Anterior cingulate cortex (tissue), 58 donors: ENCODE measurements around the gene CSMD2.
"Not testable (repeated sequence)": the region's sequence is repeated elsewhere in the genome, so short reads cannot be mapped to it uniquely, and the experiment has no call there.

ENCODE experiments used
- DNase-seq, 58 donors: peaks; one replicate each; lab custom pipeline; 2025; lab: John Stamatoyannopoulos, UW

Gene CSMD2

GRCh38 chr1:33560680-33561079, 604.4 kb downstream of the CSMD2 start:
- DNase-seq, result no peak

DNA sequence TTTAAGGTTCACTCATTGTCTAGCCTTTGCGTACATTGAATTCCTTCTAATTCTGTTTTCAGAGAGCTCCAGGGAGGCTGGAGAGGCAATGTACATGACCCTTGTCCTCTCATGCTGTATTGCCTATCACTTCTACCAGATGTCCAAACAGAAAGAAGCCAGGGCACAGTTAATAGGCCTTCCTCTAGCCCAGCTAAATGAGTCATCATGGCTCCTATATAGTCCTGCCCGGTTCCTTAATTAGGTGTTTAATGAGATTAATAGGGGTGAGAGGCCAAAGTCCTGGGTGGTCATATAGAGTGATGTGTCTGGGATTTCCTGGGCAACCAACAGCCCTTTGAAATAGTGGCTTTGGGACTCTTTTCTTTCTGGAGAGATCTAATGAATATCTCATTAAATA, 616.3 kb downstream of the CSMD2 start:
- no peak for DNase-seq

DNA sequence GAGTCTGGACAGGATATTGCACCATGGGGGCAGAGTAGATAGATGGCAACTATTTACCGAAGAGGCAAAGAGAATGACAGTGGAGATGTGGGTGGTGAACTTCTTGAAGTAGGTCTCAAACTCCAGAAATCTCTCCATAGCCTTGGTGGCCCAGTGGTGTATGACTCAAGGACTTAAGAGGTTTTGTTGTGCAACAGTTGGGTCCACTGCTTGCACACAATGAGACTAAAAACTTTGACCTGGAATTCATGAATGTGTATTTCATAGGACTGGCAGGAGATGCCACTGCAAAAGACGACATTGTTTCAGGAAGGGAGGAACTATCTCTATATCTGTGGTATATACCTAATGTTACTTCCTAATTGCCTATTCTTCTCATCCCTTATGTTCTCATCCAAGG, 616.7 kb downstream of the CSMD2 start:
- no peak for DNase-seq

DNA sequence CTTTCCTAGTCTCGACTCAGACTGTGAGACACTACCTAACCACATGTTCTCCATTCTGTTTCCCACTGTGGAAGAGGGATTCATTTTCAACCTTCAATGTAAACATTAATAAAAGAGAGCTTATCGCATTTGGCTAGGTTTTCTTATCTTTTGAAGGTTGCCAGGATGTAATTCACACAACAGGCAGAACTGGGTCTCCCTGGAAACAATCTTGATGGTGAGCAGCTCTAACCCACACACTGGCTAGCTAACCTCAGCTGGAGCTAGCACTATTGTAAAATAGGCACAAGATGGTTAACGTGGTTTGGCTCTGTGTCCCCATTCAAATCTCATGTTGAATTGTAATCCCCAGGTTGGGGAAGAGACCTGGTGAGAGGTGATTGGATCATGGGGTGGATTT, 617.5 kb downstream of the CSMD2 start:
- no peak for DNase-seq

DNA sequence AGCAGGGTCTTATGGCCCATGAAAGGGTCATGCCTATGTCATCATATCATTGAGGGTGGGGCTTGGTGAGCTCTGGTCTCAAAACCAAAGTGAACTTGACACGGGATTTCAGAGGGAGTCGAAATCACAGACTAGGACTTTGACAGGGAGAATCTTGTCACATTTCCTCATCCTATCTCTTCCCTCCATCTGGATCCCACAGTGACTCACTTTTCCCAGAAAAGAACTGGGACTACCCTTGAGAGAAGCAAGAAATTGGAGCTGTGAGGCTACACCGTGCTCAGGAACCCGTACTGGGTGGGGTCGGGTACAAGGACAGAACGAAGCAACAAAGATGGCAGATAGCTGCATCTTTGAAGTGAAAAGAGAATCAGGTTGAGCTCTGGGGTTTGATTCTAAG, 623.1 kb downstream of the CSMD2 start:
- DNase-seq, result no peak

DNA sequence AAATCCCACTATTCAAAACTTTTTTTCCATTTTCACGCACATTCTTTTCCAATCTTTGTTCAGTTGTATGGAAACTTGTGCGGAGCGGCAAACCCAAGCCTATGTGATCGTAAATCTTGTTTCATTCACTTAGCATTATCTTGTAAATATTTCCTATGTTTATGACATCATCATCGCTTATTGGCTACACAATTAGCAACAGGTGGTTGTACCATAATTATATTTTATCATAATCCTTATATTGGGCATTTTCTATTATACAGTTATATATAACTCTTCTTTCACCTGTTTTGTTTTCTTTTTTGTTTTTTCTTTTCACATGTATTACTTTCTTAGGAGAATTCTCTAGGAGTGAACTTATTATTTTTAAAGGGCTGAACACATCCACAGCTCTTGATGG, 627.1 kb downstream of the CSMD2 start:
- no peak for DNase-seq

DNA sequence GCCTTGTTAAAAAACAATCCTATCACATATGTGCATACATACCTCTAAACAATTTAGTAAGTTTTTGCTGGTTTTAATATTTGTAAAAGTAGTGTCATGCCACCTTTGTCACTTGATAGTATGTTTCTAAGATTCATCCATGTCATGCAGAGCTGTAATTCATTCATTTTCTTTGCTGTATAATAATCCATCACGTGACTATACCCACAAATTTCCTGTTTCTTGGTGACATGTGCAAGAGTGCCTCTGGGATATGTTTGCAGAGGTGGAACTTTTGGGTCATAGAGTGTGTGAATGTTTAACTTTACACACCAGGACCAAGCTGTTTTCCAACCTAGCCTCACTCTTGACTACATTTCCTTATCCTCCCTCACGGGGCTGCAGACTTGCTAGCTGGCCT, 629.7 kb downstream of the CSMD2 start:
- DNase-seq, result no peak

DNA sequence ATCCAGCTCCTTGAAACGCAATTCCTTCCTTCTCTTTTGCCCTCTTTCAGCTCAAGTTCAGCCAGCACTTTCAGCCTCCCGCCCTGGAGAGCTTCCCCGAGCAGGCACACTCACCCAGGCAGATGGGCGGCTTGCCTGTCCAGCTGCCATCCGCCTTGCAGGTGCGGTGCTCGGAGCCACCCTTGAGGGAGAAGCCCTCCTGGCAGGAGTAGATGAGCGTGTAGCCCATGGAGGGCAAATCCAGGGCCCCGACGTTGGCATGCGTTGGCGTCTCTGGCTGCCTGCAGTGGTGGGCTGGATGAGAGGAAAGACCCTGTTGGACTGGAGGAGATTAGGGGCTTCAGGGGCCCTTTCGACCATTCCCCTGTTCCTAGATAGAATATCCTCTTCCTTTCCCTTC, 632.1 kb downstream of the CSMD2 start:
- DNase-seq, result no peak

DNA sequence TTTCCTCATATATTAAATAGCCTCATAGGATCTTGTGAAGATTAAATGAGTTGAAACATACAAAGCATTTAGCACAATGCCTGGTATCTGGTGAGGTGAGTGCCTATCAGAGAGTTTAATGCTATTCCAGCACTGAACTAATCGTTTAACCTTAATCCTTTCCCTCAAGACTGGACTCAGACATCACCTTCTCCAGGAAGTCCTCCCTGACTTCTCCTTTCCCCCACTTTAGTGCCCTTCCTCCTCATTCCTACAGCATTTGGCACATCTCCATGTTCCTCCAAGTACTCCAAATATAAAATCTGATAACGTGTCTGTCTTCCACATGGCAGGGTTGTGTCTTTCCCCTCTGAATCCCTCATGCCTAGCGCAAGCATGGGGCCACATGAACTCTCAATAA, 632.8 kb downstream of the CSMD2 start:
- DNase-seq, result no peak

DNA sequence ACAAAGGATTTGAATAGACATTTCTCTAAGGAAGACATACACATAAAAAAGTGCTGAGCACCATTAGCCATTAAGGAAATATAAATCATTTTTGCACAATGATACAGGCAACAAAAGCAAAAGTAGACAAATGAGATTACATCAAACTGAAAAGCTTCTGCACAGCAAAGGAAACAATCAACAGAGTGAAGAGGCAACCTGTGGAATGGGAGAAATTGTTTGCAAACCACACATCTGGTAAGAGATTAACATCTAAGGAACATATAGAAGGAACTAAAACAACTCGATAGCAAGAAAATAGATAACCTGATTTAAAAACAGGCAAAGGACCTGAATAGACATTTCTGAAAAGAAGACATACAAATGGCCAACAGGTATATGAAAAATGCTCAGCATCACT, 635.1 kb downstream of the CSMD2 start:
- no peak for DNase-seq

DNA sequence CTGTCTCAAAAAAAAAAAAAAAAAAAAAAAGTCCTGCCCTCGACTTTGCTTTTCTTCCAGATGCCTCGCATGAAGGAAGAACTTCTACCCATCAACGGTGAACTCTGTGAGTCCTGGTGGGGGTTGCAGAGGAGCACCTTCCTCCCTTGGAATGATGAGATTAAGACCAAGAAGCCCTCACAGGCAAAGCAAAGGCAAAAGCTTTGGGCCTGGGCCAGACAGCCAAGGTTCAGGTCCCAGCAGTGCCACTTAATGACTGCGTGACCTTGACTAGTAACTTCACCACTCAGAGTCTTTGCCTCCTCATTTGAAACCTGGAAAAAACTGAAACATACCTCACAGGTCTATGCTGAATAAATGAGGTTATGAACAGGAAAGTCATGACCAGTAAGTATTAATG, 637.1 kb downstream of the CSMD2 start:
- DNase-seq, result no peak

DNA sequence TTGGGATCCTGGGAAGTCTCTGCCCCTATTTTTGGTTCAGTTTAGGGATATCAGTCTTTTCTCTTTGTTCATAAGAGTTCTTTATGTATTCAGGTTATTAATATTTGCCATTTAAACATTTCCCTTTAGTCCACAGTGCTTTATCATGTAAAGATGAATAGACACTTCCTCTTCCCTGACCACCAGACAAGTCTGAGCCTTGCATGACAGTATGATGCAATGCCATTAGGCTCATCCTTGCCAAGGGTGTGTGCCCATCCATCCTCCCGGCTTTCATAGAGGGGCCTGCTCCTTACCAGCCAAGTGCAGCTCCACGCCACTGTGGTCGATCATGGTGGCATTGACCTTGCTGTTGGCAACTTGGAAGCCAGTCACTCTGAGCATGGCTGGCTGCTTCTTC, 640.4 kb downstream of the CSMD2 start:
- no peak for DNase-seq

DNA sequence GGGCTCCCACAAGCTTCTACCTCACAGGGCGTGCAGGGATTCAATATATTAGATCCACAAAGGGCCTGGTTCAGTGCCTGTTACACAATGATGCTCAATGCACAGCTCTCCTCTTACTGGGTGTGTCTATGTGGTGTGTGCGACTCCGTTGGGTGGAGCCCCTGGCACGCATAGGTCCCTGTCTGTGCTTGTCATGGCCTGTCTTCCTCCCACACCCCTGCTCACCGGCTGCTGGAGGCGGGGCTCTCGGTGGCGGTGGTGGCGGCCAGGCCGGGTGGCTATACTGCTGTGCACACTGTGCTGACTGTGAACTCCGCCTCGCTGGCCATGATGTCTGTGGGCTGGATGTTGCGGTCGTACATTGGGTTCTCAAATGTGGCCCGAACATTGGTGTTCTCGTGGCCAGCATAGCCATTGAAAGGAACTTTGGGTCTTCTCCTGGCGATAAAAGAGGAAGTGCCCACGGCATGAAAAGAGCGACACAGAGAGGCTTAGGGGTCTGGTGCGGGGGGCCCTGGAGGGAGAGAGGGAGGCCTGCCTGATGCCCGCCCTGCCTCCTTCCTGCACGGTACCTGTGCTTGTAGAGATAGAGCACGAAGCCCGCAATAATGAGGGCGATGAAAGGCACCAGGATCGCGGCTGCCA, 645.7 kb downstream of the CSMD2 start:
- DNase-seq, result no peak

- peak in 25 of 58 donors; percentile 4 to 71 (median 25) for DNase-seq
Measured at GRCh38 chr1:33517596-33518250, 647.3 kb downstream of the CSMD2 start.

DNA sequence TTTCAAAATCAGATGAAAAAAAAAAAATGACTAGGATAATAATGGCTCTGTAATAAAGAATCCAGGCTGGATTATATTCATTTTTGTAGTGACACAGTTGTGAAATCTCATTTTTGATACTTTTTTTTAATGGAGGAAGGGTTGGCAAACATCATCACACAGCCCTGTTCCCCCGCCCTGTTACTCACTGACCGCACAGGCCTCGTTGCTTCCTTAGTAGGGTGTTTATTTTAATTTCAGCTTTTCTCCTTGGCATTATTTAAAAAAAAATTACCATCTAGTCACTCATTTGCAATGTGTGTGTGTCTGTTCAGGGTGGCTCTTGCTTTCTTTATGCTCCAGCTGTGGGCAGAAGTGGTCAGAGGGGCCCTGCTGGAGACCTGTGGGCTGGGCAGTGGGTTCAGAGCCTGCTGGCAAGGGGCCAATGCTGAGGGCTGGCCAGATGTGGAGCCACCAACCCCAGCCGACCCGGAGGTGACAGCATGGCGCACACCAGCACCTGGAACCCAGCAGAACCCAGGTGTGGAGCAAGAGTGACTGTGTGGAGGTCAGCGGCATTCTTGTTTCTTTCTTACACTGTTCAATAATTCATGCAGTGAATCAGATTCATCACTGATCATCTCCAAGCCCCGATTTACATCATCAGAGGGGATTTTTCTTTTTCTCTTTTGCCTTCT, 648.0 kb downstream of the CSMD2 start:
- DNase-seq, result peak in 1 of 58 donors; percentile 9

DNA sequence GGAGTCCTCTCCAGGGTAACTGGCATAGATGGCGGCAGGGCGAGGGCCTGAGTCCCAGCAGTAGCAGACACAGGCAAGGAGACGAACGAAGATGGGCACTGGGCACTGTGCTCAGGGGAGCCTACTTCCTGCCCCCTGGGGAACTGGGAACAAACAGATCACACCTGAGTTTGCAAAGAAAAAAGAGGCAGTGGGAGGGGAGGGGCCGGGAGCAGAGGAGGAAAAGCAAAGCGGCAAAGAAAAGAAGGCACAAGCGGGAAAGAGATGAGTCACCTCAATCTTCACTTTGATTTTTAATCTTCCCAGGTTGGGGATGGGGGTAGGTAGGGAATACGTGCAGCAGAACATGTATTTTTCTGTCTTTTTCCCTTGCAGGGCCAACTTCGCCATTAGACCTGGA, 648.6 kb downstream of the CSMD2 start:
- peak in 1 of 58 donors; percentile 4 for DNase-seq

DNA sequence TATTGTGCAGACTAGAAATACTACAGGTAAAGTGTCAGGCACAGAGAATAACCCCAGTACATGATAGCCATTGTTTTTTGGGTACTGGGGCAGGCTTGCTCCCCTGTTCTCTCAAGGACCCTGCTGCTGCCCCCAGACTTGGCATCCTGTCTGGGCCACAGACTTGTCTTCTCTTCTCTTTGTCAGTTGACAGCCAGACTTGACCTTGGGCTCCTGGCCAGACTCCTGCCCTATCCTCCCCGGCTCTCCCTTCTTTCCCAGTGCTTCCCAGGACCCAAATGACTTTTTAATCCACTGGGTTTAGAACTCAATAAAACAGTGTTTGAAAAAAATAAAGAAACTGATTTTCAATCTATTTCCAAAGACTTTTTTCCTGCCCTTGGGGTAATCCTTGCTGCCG, 649.4 kb downstream of the CSMD2 start:
- DNase-seq, result no peak

- no peak for DNase-seq
Measured at GRCh38 chr1:33515112-33515511, 649.9 kb downstream of the CSMD2 start.

DNA sequence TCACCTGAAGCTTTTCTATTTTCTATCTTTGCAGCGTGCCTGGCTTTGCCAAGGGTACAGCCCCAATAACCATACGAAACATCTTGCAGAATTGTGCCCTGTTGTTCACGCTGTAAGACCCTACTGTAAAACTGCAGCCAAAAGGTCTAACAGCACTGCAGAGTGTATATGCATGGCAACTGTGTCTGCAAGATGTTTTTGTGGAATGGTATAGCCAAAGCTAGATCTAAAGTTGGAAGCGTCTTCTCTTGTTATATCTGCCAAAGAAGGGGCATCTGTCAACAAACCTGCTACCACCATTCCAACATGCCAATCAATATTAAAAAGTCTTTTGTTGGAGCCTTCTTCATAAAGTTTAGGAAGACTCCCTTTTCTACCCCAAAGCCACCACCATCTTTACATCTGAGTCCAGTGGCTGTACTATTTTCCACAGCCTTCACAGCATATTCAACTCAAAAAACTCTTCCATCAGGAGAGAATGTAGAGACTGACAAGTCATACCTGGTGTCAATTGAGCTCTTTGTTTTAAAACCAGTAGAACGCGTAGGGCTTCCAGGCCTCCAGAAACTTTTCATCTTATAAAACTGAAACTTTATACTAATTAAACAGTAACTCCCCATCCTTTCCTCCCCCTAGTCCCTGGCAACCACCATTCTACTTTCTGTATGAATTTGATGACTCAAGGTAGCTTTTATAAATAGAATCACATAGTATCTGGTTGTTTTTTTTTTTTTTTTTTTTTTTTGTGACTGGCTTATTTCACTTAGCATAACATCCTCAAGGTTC, 652.6 kb downstream of the CSMD2 start:
- no peak for DNase-seq

DNA sequence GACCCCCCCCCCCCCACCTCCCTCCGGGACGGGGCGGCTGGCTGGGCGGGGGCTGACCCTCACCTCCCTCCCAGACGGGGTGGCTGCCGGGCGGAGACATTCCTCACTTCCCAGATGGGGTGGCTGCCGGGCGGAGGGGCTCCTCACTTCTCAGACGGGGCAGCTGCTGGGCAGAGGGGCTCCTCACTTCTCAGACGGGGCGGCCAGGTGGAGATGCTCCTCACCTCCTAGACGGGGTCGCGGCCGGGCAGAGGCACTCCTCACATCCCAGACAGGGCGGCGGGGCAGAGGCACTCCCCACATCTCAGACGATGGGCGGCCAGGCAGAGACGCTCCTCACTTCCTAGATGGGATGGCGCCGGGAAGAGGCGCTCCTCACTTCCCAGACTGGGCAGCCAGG, 655.8 kb downstream of the CSMD2 start:
- not testable (repeated sequence) for DNase-seq

- DNase-seq, result no peak
Measured at GRCh38 chr1:33508151-33508550, 656.9 kb downstream of the CSMD2 start.
